Upper lobe of right lung (tissue), 1 donor: ENCODE measurements around the gene RMI2. TPM values are rescaled to one million over a fixed set of nuclear protein-coding genes. Genes with fewer than 3 reads are reported as not detected.

ENCODE experiments used
- ATAC-seq: fragments of 200-7000 bp; cut with Tn5 transposase; one replicate; pipeline ENCODE4 v1.9.1; 2020; ENCODE audit warnings: mild to moderate bottlenecking, moderate library complexity
- DNase-seq: peaks from one replicate; pipeline ENCODE4 v3.0.0-alpha.2; 2020
- H3K27ac ChIP-seq: fragments of 200-600 bp; one replicate; pipeline ENCODE4 v1.8.0; 2022
- H3K27me3 ChIP-seq: fragments of 200-600 bp; one replicate; pipeline ENCODE4 v1.8.0; 2022; ENCODE audit warnings: mild to moderate bottlenecking
- H3K36me3 ChIP-seq: fragments of 200-600 bp; one replicate; pipeline ENCODE4 v1.8.0; 2022
- H3K4me1 ChIP-seq: fragments of 200-600 bp; one replicate; pipeline ENCODE4 v1.8.0; 2022
- H3K4me3 ChIP-seq: fragments of 200-600 bp; one replicate; pipeline ENCODE4 v1.8.0; 2022; ENCODE audit warnings: mild to moderate bottlenecking
- H3K9me3 ChIP-seq: fragments of 200-600 bp; one replicate; pipeline ENCODE4 v1.8.0; 2022
- CTCF ChIP-seq: fragments of 200-600 bp; IDR thresholded peaks from one replicate; pipeline ENCODE4 v1.8.0; 2022; ENCODE audit warnings: antibody characterized with exemption
- intact Hi-C: fragments of 100-400 bp; cut with DNase I; formaldehyde crosslinking; loops from one replicate; pipeline ENCODE4 v1.11.0; 2022
- microRNA-seq: library from miRNA; unstranded; fragments of <30 nt; microRNA quantifications from one replicate; pipeline ENCODE4 v1.2.0, GENCODE V29; 2020; ENCODE audit warnings: borderline microRNAs expressed
- total RNA-seq: library from RNA; stranded (reverse); fragmentation: NEBNext Ultra II Directional; extraction: Animal tissue kit (Norgen Biotek cat#: 25700); gene quantifications from one replicate; pipeline ENCODE4 v1.2.1, GENCODE V29; 2021
- donor health status: DM: no; HTN: yes; CAD: no; lungs with severe emphysema.

The RMI2 gene
- total RNA-seq, 1 donor from 2014 or later: 1.2 TPM

GRCh38 chr16:11396241-11397048 lies 51.2 kb downstream of the RMI2 start:
- Histone ChIP-seq H3K36me3 (no peaks in the 10 kb centered on the region), H3K9me3 (no peaks in the 10 kb centered on the region), H3K27me3 (no peaks in the 10 kb centered on the region), H3K4me3 (no peak overlapping the region), H3K27ac (no peak overlapping the region), H3K4me1 (no peaks in the 10 kb centered on the region)
- TF ChIP-seq CTCF: peak; percentile 99
- intact Hi-C loops: loop anchor here (10.0 kb wide), 2 partner anchors 258 to 308 kb away; no protein-coding TSS in a partner anchor
- ATAC-seq (peak; percentile 81), DNase-seq (peak; percentile 80)

GRCh38 chr16:11398136-11398535 lies 52.9 kb downstream of the RMI2 start:
- intact Hi-C loops: loop anchor here (10.0 kb wide), 2 partner anchors 257 to 307 kb away; no protein-coding TSS in a partner anchor
- ATAC-seq (no peak), DNase-seq (no peak)

GRCh38 chr16:11398851-11399250 lies 53.6 kb downstream of the RMI2 start:
- Histone ChIP-seq H3K27me3 (no peaks in the 10 kb centered on the region), H3K4me3 (no peak overlapping the region), H3K27ac (no peak overlapping the region), H3K9me3 (no peaks in the 10 kb centered on the region), H3K36me3 (no peaks in the 10 kb centered on the region), H3K4me1 (no peaks in the 10 kb centered on the region)
- intact Hi-C loops: loop anchor here (10.0 kb wide), 2 partner anchors 256 to 306 kb away; no protein-coding TSS in a partner anchor
- no peak for TF ChIP-seq CTCF
- ATAC-seq (no peak), DNase-seq (peak; percentile 39)

More at GRCh38 chr16:11398136-11398535, 52.9 kb downstream of the RMI2 start:
- no peaks in the 10 kb centered on the region for H3K9me3 ChIP-seq
- no peaks in the 10 kb centered on the region for H3K36me3 ChIP-seq
- no peaks in the 10 kb centered on the region for H3K27me3 ChIP-seq
- no peaks in the 10 kb centered on the region for H3K4me1 ChIP-seq
- H3K27ac ChIP-seq: no peak overlapping the region
- no peak for TF ChIP-seq CTCF
- no peak overlapping the region for H3K4me3 ChIP-seq

- Histone ChIP-seq H3K9me3 (no peaks in the 10 kb centered on the region), H3K27me3 (no peaks in the 10 kb centered on the region), H3K4me3 (no peak overlapping the region), H3K4me1 (no peaks in the 10 kb centered on the region), H3K36me3 (no peaks in the 10 kb centered on the region), H3K27ac (no peak overlapping the region)
- DNase-seq (peak; percentile 61), ATAC-seq (no peak)
- intact Hi-C loops: loop anchor here (10.0 kb wide), 2 partner anchors 255 to 305 kb away; no protein-coding TSS in a partner anchor
- no peak for TF ChIP-seq CTCF
Observed at GRCh38 chr16:11399261-11399831, 54.1 kb downstream of the RMI2 start.

GRCh38 chr16:11400076-11400475 lies 54.8 kb downstream of the RMI2 start:
- no peaks in the 10 kb centered on the region for H3K4me1 ChIP-seq
- H3K4me3 ChIP-seq: no peak overlapping the region
- H3K9me3 ChIP-seq: no peaks in the 10 kb centered on the region
- intact Hi-C loops: no loop called here
- H3K36me3 ChIP-seq: no peaks in the 10 kb centered on the region
- no peak for TF ChIP-seq CTCF
- no peaks in the 10 kb centered on the region for H3K27me3 ChIP-seq
- H3K27ac ChIP-seq: no peak overlapping the region
- no peak for ATAC-seq
- DNase-seq: peak; percentile 32

Small RNAs within 50 kb of the gene (microRNA-seq; reads per million reads assigned to microRNA genes)
- gene MIR548H2: not detected

Other genes with a start within 250 kb of the RMI2 start
- 15.3 TPM for gene SOCS1, start 89.3 kb upstream of the RMI2 start, total RNA-seq
- not detected for gene TNP2, start 76.1 kb upstream of the RMI2 start, total RNA-seq
- not detected for gene PRM3, start 71.8 kb upstream of the RMI2 start, total RNA-seq
- not detected for gene PRM2, start 69.0 kb upstream of the RMI2 start, total RNA-seq
- not detected for gene PRM1, start 64.1 kb upstream of the RMI2 start, total RNA-seq
- gene LITAF, start 241.5 kb downstream of the RMI2 start, total RNA-seq: 242 TPM